Upper lobe of right lung (tissue), 1 donor: ENCODE measurements around the gene GNG12. TPM values are rescaled to one million over a fixed set of nuclear protein-coding genes. Genes with fewer than 3 reads are reported as not detected.

Source experiments
- ATAC-seq: fragments of 200-7000 bp; cut with Tn5 transposase; one replicate; pipeline ENCODE4 v1.9.1; 2020; ENCODE audit warnings: mild to moderate bottlenecking, moderate library complexity
- DNase-seq: peaks from one replicate; pipeline ENCODE4 v3.0.0-alpha.2; 2020
- H3K27ac ChIP-seq: fragments of 200-600 bp; one replicate; pipeline ENCODE4 v1.8.0; 2022
- H3K27me3 ChIP-seq: fragments of 200-600 bp; one replicate; pipeline ENCODE4 v1.8.0; 2022; ENCODE audit warnings: mild to moderate bottlenecking
- H3K36me3 ChIP-seq: fragments of 200-600 bp; one replicate; pipeline ENCODE4 v1.8.0; 2022
- H3K4me1 ChIP-seq: fragments of 200-600 bp; one replicate; pipeline ENCODE4 v1.8.0; 2022
- H3K4me3 ChIP-seq: fragments of 200-600 bp; one replicate; pipeline ENCODE4 v1.8.0; 2022; ENCODE audit warnings: mild to moderate bottlenecking
- H3K9me3 ChIP-seq: fragments of 200-600 bp; one replicate; pipeline ENCODE4 v1.8.0; 2022
- intact Hi-C: fragments of 100-400 bp; cut with DNase I; formaldehyde crosslinking; loops from one replicate; pipeline ENCODE4 v1.11.0; 2022
- total RNA-seq: library from RNA; stranded (reverse); fragmentation: NEBNext Ultra II Directional; extraction: Animal tissue kit (Norgen Biotek cat#: 25700); gene quantifications from one replicate; pipeline ENCODE4 v1.2.1, GENCODE V29; 2021
- TF ChIP-seq, protein P1 (sequence below): fragments of 200-600 bp; IDR thresholded peaks from one replicate; pipeline ENCODE4 v1.8.0; 2022; ENCODE audit warnings: antibody characterized with exemption
- donor health status: DM: no; HTN: yes; CAD: no; lungs with severe emphysema.

GNG12 gene
- total RNA-seq, 1 donor from 2014 or later = 59.8 TPM

DNA sequence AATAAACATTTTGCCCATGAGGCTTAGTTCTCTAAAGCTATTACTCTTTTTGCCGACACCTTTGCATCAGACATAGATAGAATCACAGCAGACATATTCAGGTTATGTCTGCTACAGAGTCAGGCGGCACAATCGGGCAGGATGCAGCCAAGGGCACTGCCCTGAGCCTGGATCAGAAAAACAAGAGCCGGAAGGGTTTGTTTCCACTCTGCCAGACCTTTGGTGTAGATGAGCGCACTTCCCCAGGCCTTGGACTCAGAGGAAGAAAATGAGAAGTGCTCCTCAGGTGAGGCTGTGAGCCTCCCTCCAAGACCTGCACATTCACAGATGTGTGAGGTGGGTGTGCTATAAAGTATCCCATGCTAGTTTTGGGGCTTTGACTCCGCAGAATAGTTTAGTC is 43.7 kb downstream of the GNG12 start:
- H3K27me3 ChIP-seq = no peaks in the 10 kb centered on the region
- intact Hi-C loops = no loop called here
- H3K4me1 ChIP-seq = peaks cover 27% of the 10 kb centered on the region
- no peak overlapping the region for H3K4me3 ChIP-seq
- no peak overlapping the region for H3K27ac ChIP-seq
- no peaks in the 10 kb centered on the region for H3K36me3 ChIP-seq
- DNase-seq (no peak), ATAC-seq (no peak)
- no peaks in the 10 kb centered on the region for H3K9me3 ChIP-seq
- TF ChIP-seq, protein P1, sequence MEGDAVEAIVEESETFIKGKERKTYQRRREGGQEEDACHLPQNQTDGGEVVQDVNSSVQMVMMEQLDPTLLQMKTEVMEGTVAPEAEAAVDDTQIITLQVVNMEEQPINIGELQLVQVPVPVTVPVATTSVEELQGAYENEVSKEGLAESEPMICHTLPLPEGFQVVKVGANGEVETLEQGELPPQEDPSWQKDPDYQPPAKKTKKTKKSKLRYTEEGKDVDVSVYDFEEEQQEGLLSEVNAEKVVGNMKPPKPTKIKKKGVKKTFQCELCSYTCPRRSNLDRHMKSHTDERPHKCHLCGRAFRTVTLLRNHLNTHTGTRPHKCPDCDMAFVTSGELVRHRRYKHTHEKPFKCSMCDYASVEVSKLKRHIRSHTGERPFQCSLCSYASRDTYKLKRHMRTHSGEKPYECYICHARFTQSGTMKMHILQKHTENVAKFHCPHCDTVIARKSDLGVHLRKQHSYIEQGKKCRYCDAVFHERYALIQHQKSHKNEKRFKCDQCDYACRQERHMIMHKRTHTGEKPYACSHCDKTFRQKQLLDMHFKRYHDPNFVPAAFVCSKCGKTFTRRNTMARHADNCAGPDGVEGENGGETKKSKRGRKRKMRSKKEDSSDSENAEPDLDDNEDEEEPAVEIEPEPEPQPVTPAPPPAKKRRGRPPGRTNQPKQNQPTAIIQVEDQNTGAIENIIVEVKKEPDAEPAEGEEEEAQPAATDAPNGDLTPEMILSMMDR = no peak

DNA sequence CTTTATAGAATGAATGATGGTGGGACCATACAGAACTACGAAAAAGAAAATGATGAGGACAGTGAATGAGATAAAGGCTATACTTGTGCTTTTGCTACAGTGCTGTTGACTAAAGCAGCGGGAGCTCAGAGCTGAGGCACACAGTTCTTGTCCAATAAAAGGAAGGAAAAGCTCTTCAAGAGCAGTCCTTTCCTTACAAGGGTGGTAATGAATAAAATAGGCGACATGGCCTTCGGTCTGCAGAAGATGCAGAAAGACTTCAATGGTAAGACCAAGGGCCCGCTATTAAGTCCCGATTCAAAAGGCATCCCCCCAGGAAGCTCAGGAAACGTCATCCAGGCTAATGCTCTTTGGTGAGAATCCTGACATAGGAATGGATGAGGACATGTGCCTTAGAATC is 44.4 kb downstream of the GNG12 start:
- no peaks in the 10 kb centered on the region for H3K9me3 ChIP-seq
- H3K27ac ChIP-seq = no peak overlapping the region
- peaks cover 22% of the 10 kb centered on the region for H3K4me1 ChIP-seq
- no peak for DNase-seq
- TF ChIP-seq, protein P1 = no peak
- ATAC-seq = no peak
- intact Hi-C loops = no loop called here
- no peaks in the 10 kb centered on the region for H3K36me3 ChIP-seq
- H3K27me3 ChIP-seq = no peaks in the 10 kb centered on the region
- H3K4me3 ChIP-seq = no peak overlapping the region

DNA sequence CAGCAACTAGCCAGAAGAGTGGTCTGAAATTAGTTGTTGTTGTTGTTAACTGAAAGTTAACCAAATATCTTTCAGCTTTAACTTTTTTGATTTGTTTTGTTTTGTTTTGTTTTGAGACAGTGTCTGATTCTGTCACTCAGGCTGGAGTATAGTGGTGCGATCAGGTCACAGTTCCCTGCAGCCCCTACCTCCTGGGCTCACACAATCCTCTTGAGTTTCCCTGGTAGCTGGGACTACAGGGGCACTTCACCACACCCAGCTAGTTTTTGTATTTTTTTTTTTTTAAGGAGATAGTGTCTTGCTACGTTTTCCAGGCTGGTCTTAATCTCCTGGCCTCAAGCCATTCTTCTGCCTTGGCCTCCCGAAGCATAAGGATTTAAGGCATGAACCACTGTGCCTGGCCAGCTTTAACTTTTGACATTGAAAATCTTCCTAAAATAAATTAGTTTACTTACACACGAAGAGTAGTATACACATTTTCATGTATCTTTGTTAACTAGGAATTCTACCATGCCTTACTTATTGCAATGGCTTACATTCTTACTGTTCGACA is 45.0 kb downstream of the GNG12 start:
- ATAC-seq (no peak), DNase-seq (no peak)
- H3K9me3 ChIP-seq = no peaks in the 10 kb centered on the region
- H3K27me3 ChIP-seq = no peaks in the 10 kb centered on the region
- H3K27ac ChIP-seq = no peak overlapping the region
- no peaks in the 10 kb centered on the region for H3K36me3 ChIP-seq
- H3K4me3 ChIP-seq = no peak overlapping the region
- peaks cover 16% of the 10 kb centered on the region for H3K4me1 ChIP-seq
- intact Hi-C loops = no loop called here
- TF ChIP-seq, protein P1 = no peak

DNA sequence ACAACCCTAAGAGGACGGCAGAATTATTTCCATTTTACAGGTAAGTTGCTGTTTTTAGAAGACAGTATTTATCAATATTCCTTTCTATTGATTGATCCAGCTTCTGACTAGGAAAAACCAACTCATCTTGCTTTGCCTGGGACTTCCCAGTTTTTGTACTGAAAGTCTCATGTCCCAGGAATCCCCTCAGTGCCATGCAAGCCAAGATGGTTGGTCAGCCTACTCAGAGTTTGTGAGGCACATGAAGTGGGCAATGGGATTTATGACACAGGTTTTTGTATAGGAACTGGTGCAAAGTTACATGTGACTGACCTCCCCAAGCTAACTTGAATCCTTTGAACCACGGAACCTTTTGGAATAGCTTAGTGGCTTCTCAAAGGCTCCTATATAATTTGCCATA is 45.5 kb downstream of the GNG12 start:
- no peaks in the 10 kb centered on the region for H3K27me3 ChIP-seq
- ATAC-seq (no peak), DNase-seq (no peak)
- no peaks in the 10 kb centered on the region for H3K36me3 ChIP-seq
- no peaks in the 10 kb centered on the region for H3K9me3 ChIP-seq
- intact Hi-C loops = no loop called here
- H3K27ac ChIP-seq = no peak overlapping the region
- TF ChIP-seq, protein P1 = no peak
- peaks cover 15% of the 10 kb centered on the region for H3K4me1 ChIP-seq
- no peak overlapping the region for H3K4me3 ChIP-seq

DNA sequence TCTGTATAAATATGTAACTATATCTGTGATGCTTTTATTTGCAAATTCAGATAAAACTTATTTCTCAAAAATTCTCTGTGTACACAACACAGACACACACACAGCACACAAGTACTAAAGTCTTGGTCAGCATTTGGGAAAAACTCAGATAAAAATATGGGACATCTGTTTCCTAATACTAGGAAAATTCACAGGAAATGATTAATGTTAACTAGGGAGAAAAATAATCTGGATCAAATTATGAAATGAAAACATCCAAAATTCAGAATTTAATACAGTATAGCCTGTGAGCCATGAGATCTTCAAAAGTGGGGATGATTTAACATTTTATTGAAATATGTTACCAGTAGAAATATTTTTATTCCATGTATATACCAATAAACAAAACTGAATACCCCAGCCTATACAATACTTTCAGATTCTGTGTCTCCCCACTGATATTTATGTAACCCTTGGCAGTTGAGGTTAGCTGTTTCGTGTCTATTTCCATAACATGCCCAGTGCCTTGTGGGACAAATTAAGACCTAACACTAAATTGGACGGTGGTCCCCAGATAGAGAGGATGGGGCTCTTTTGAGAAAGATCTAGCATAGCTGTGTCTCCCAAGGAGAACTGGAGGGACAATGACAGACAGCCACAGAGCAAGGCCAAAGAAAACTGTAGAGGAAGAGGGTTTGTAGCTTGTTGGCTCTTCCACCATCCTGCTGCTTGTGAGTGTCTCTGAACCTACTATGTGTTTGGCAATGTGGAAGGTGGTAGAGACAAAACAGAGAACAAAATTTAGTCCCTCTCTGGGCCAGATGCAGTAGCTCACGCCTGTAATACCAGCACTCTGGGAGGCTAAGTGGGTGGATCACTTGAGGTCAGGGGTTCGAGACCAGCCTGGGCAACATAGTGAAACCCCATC is 47.2 kb downstream of the GNG12 start:
- Histone ChIP-seq H3K4me3 (no peak overlapping the region), H3K4me1 (peaks cover 3% of the 10 kb centered on the region), H3K9me3 (no peaks in the 10 kb centered on the region), H3K27ac (no peak overlapping the region), H3K27me3 (no peaks in the 10 kb centered on the region), H3K36me3 (no peaks in the 10 kb centered on the region)
- DNase-seq = no peak
- TF ChIP-seq, protein P1 = no peak
- intact Hi-C loops = no loop called here
- ATAC-seq = no peak
